Activated CD4-positive, alpha-beta T cell treated with anti-CD3 and anti-CD28 coated beads, Interleukin-2, amount 50 U/mL, for 48 hours (primary cell): ENCODE measurements around the gene VWA1.
"Not testable (repeated sequence)": the region's sequence is repeated elsewhere in the genome, so short reads cannot be mapped to it uniquely, and the experiment has no call there.

ENCODE experiments used
- DNase-seq, 2 experiments: peaks; one replicate each; pipeline ENCODE4 v3.0.0-alpha.2; 2020

VWA1 gene

DNA sequence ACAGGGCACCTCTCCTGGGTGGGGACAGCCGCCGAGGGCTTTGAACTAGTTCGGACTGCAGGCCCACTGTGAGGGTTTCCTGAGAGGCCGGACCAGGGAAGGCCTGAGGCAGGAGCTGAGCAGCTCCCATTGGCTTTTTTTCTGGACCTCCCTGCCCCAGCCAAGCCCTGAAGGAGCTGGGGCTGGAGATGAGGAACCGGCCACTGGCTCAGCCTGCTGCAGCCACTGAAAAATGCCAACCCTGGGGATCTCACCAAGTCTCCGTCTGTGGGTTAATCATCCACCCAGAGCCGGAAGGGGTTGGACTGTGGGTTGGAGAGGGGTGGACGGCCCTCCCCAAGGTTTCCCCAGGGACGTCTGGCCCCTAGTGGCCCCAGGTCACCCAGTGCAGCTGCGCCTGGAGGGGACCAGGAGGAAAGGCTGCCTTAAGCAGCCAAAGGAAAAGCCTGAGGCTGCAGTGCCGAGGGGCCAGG, 2.5 kb downstream of the VWA1 start:
- DNase-seq, result no peak

DNA sequence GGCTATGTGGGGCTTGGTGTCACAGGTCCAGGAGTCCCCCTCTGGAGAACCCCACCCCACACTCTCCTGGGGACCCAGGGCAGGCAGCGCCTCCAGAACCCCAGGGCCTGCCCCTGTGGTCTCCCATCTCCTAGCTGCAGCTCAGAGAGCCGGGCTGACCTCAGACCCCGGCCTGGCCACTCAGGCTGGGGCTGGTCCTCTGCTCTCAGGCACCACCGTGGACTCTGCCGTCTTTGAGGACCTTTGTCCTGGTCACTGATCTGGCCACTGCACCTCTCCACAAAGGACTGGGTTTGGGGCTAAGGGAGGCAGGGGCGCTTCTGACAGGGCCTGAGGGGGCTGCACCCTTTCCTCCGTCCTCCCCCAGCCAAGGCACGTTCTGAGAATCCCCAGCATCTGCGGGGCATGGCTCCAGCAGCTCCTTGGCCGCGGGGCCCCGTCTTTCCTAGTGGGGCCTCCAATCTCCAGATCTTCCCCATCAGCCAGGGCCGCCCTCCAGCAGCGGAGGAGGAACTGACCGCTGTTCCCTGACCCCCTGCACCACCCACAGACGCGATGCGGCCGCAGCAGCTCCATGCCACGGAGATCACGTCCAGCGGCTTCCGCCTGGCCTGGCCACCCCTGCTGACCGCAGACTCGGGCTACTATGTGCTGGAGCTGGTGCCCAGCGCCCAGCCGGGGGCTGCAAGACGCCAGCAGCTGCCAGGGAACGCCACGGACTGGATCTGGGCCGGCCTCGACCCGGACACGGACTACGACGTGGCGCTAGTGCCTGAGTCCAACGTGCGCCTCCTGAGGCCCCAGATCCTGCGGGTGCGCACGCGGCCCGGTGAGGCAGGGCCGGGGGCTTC, 3.3 kb downstream of the VWA1 start:
- no peak for DNase-seq

DNA sequence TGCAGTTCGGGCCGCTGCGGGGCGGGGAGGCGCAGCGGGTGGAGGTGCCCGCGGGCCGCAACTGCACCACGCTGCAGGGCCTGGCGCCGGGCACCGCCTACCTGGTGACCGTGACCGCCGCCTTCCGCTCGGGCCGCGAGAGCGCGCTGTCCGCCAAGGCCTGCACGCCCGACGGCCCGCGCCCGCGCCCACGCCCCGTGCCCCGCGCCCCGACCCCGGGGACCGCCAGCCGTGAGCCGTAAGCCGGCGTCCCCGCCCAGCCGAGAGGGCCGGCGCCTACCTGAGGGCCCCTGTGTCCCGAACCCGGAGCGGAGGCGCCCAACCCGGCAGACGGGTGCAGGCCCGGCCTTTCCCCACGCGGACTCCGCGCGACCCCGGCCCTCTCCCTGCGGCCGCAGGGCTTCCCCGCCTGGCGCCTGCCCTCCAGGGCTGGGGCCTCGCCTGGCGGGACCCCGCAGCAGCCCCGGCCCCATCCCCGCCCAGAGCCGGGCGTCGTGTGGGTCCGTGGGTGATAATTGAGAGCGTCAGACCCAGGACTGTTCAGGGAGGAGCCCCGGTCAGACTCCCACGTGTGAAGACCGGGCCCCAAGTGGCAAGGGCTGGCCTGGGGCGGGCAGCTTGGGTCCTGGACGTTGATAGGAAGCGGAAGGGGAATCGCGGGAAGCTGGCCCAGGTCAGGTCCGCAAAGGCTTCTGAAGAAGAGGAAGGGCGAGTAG, 4.2 kb downstream of the VWA1 start:
- DNase-seq, result no peak

DNA sequence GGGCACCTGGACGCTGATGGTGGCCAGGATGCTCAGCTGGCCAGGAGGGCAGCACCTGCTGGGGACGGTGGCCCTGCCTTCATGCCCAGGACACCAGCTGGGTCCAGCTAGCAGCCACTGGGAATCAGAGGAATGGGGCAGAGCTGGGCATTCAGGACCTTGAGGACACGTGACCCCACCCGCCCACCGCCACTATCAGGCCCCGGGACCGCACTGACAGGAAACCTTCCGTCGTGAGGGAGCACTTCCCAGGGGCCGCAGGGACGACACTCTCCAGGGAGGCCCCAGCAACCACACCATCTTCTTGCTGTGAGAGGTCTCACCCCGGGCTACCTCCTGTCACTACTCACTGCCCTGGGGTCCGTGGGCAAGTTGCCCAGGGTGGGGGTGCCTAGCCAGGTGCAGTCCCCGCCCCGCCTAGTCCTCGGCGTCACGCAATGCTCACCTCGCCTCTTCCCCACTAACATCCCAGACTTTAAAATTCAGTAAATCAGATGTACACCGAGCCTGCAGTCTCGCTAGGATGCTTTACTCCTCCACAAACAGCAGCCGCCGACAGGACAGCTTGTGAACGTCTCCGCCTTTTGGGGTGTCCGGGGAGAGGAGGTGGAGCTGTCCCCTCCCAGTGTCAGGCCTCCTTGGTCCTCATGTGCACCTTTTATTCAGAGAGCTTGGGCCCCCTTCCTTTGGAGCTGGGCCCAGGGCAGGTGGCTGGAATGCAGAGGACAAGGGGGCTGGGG, 4.9 kb downstream of the VWA1 start:
- DNase-seq, result no peak

DNA sequence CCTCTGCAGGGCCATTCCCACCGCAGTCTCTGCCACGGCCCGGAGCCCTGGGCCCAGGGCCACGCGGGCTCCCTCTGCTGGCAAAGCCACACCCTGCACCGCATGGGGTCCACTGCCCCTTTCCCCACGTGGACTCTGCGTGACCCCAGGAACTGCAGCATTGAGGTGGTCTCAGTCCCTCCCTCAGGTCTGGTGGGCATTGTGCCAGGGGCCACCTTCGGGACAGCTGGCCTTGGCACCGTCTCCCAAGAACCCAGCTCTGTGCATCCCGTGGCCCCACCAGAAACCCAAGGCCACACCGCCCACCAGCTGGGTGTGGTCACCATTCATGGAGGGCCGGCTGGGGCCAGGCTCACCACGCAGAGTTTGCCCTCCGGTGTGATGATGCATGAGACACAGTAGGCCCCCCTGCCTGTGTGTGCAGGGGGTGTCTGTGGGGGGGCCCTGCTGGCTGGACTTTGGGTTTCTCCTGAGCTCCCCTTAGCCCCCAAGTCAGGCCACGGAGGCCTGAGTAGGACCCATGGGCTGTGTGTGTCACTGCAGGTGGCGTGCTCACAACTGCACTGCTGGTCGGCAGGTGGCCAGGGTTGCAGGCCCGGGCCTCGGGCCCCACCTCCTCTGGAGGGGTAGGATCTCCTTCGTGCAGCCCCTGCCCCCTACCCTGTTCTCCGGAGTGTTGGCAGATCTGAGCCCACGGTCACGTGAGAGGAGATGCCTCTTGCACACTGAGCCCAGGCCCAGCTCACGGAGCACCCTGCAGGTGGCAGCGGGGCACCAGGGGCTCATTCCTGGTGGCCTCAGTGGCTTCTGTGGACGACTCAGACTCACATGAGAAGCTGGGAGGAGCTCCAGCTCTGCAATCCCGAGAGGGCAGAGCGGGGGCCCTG, 5.8 kb downstream of the VWA1 start:
- peak; percentile 69 to 73 for DNase-seq

DNA sequence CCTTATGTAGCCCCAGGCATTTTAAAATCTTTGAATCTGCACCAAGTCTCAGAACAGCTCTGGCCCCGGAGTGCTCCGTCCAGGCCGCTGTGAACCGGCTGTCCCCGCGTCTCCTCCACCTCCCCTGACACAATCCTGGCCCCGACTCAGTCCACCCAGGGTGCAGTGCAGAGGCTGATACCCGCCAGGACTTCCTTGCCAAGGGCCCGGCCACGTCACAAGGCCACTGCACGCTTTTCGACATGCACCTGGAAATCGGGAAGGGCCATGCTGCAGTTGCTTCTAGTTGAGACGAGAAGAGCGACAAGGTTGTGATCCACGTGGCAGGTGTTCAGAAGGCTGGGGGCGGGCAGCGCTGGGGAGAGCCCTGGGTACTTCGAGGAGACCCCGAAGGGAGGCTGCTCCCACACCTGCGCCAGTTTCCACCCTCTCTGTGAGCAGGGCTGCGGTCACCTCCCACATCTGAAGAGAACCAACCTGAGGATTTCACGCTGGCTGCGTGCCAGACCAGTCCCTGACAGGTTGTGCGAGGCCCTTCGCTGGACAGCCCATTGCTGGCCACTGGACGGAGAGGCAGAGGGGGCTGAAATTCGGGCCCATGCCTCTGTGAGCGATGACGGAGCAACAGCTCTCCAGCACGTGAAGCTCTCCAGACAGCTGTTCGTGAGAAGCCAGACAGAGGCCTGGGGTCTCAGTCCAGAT, 6.7 kb downstream of the VWA1 start:
- no peak for DNase-seq

DNA sequence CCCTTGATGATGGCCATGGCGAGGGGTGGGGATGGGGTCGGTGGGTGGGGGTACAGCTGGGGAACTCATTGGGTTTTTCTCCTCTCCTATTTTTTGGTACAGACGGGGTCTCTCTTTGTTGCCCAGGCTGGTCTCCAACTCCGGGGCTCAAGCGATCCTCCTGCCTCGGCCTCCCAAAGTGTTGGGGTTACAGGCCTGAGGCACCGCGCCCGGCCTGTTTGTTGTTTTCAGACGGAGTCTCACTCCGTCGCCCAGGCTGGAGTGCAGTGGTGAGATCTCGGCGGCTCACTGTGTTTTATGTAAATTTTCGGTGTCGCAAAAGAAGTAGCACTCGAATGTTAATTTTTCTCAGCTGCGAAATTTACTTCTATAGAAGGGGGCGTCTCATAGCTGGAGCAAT, 11.1 kb downstream of the VWA1 start:
- DNase-seq, result not testable (repeated sequence)

DNA sequence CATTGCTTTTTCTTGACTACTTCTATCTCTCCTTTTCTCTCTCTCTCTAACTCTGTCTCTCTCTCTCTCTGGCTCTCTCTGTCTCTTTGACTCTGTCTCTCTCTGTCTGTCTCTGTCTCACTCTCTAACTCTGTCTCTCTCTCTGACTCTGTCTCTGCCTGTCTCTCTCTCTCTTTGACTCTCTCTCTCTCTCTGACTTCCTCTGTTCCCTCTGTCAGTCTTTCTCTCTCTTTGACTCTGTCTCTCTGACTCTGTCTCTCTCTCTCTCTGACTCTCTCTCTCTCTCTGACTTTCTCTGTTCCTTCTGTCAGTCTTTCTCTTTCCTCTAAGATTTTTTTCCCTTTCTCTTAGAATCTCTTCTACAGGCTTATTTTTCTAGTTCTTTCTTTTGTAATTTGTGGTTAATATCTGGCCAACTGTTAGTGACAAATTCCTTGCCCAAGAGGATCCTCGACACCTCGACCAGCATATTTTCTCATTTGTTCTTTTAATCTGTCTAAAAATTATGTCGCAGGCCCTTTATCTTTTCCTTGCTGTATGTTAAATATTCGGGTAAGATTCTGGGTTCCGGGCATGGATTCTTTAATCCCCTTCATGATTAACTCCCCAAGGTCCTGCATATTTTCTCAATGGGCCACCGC, 13.7 kb downstream of the VWA1 start, which contains the start of gene ATAD3C:
TSS of gene ATAD3C (plus strand) at position 591 of the 641 bp plus-strand sequence. CDS start 995 bp downstream, outside the sequence.
- no peak for DNase-seq

DNA sequence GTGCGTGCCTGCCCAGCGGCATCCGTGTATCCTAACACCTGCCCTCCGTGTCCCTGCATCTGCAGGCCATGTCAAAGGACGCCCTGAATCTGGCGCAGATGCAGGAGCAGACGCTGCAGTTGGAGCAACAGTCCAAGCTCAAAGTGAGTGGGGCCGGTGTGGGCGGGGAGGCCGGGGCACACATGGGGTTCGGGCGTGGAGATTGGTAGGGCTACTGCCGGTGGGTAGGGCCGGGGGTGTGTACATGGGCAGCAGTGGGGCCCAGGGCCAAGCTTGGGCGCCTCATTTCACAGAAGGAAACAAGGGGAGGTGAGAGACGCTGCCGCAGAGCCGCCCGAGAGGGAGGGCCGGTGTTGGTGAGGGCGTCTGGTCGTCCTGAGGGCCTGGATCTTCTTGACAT, 15.1 kb downstream of the VWA1 start:
- not testable (repeated sequence) for DNase-seq

DNA sequence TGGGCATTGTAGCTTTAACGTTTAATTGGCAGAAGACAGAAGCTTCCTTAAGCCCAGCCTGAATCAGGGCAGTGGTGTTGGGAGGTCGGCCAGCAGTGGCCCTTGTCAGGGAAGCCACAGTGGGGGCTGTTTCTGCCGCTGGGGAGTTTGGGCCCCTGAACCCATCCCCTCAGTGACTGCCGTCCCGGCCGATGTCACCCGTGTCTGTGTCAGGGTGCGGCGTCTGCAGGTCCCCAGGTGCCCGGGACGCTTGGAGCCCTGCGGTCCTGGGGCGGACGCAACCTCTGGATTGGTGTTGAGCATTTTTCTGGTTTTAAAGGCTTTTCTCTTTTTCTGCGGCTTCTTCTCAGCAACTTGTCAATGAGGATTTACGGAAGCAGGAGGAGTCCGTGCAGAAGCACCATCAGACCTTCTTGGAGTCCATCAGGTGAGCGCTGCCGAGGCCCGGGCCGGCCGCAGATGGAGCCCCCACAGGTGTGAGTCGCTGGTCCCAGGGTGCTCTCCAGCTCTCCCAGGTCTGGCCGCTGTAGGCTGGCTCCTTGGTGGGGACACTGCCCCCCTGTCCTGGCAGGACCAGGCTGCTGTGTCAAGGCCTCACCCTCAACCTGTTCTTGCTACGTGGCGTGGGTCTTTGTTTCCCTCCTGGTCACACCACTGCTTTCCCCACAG, 16.3 kb downstream of the VWA1 start:
- DNase-seq, result no peak

DNA sequence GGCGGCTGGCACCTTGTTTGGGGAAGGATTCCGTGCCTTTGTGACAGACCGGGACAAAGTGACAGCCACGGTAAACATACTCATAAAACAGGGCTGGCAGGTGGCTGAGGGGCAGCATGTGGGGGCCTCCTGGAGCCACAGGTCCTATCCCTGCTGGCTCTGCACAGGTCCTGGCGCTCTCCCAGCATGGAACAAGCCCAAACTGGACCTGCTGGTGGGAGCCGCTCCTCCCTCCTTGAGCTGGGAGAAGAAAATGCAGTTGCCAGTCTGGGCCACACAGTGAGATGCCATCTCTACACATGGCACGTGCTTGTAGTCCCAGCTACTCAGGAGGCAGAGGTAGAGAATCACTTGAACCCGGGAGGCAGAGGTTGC, 16.9 kb downstream of the VWA1 start:
- not testable (repeated sequence) for DNase-seq

DNA sequence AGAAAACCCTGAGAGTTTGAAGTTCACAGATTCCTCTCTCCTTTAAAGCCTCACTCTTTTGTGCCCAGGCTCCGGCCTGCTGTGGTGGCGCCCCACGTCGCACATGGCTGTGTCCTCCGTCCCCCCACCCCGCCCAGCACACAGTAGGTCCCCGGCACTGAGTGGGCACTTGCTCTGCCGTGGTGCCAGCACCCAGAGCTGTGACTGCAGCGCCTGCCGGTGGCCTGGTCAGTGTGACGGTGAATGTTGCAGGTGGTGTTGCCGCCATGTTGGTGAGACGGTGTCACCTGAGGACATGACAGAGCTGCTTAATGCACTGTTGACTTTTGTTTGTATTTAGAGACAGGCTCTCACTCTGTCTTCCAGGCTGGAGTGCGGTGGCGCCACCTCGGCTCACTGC, 17.4 kb downstream of the VWA1 start:
- no peak for DNase-seq

DNA sequence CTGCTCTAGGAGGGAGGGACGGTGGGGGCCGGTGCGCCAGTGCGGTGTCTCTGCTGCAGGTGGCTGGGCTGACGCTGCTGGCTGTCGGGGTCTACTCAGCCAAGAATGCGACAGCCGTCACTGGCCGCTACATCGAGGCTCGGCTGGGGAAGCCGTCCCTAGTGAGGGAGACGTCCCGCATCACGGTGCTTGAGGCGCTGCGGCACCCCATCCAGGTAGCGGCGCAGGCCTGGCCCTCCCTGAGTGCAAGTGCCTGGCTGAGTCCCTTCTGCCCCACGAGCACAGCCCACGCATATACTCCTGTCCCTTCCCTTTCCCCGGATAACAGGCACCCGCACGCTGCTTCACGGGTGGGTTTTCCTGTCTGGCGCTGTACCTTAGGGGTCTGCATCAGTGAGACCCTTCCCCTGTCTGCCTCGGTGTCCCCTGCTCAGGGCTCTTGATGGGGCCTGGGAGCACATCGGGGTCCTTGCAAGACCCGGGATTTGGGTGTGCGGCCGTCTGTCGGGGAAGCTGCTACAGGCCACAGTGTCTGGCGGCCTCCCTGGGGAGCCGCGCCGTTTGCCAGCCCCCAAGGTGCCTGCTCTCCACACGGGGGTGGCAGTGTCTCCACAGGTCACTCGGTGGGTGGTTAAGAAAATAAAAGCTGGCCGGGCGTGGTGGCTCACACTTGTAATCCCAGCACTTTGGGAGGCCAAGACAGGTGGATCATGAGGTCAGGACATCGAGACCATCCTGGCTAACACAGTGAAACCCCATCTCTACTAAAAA, 19.0 kb downstream of the VWA1 start:
- DNase-seq, result not testable (repeated sequence)

DNA sequence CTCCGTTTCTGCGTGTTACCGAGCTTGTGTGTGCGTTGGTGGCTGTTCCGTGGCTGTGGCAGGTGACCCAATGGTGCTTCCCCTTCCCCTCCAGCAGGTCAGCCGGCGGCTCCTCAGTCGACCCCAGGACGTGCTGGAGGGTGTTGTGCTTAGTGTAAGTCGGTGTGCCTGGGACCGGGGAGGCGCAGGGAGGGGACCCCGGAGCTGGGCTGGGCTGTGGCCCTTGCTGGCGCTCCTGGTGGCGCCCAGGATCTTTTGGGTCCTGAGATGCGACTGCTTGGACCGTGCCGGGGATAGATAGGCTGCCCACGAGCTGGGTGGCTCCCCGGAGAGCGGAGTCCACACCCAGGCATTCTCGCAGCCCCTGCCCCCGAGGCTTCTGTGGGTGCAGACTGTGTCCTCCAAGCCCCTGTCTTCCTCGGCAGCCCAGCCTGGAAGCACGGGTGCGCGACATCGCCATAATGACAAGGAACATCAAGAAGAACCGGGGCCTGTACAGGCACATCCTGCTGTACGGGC, 19.9 kb downstream of the VWA1 start:
- no peak for DNase-seq

DNA sequence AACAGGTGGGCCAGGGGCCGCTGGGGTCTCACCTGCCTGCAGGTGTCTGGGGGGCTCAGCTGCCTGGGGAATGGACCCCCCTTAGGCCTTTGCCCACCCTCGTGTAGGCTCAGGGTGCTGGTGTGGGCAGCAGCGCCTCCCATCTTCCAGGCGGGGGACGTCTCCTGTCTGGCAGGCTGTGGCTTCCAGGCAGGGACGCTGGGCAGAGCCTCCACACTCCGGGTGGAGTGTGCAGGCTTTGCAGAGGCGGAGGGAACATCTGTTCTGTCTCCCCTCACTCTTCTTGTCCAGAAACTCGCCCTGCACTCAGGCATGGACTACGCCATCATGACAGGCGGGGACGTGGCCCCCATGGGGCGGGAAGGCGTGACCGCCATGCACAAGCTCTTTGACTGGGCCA, 20.4 kb downstream of the VWA1 start:
- DNase-seq, result not testable (repeated sequence)

DNA sequence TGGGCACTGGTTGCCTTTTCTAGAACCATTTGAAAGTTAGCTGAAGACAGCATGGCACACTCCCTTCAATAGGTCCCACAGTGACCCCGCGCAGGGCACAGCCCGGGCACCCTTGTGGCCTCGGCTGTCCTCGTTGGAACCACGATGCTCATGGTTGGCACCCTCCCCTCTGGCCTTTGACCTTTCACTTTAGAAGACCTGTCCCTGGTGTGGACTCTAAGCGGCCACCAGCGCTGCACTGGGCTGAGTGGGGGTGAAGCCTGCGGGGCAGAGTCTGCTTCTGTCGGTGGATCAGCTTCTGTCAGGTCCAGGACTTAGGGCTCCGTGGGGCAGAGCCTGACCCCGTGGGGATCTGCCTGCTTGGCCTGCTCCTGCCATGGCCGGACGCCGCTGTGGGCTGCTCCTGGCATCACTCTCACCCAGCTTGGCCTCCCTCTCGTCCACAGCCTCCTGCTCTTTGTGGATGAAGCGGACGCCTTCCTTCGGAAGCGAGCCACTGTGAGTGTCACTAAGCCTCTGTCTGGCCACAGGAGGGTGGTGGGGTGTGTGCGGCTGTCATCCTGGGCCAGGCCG, 21.3 kb downstream of the VWA1 start:
- DNase-seq, result not testable (repeated sequence)

DNA sequence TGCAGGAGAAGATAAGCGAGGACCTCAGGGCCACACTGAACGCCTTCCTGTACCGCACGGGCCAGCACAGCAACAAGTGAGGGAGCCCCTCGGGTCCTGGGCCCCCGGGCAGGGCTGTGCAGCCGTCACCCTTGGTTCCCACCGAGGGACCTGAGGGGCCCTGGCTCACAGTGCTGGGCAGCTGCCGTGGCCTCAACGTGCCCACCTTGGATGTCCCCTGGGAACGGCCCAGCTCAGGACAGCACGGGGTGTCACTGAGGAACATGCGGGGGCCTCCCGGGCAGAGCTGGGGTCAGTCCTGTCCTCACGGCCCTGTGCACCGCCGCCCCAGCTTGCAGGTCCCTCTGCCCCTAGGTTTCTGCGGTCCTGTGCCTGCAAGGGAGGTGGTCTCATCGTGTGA, 23.7 kb downstream of the VWA1 start:
- not testable (repeated sequence) for DNase-seq

DNA sequence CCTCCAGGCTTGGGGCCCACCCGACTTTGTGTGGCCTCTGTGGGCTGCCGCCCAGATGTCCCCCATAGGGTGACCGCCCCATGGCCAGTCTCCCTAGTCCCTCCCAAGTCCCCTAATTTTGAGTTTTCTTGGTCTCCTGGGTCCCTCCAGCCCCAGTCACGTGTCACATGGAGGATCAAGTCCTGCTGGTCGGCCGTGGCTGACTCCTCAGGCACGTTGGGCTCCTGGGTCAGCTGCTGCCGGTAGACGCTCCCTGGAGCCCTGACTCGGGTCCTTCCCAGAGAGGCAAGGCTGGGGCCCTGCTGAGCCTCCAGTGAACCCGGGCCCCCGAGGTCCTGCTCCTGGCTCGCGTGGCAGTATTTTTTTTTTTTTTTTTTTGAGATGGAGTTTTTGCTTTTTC, 24.2 kb downstream of the VWA1 start:
- DNase-seq, result not testable (repeated sequence)

DNA sequence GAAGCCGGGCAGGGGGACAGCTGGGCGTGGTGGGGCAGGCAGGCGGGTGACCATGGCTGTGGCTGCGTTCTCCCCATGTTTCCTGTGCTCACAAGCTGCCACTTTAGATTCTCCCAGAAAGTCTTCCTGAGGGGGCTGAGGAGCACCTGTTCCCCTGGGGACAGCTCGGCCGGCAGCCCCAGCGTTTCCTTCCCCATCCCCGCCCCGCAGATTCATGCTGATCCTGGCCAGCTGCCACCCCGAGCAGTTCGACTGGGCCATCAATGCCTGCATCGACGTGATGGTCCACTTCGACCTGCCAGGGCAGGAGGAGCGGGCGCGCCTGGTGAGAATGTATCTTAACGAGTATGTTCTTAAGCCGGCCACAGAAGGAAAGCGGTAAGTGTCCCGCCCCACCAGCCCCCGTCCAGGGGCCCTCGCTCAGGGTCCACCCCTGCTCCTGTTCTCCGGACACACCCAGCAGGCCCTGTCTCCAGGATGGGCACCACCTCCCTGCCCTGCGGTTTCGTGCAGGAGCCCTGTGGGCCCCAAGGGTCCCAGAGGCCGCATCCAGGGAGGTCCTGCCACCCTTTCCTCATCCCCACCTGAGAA, 25.1 kb downstream of the VWA1 start:
- no peak for DNase-seq
